ENCODE measurements around the gene SIRT5.

The SIRT5 gene

DNA sequence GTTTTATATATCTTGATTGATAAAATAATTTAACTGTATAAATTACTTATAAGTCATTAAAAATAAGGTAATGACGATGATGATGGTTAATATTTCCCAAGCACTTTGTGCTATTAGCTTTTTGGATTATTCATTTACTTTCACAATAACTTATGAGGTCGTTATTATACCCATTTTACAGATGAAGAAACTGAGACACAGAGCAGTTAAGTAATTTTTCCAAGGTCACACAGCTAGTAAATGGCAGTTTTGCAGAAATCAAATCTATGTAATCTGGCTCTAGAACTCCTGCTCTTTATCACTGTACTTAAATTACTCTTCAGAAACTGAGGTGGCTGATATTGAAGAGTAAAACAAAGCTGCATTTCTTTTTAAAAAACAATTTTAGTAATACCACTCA, 58.9 kb downstream of the SIRT5 start:
- no peak for TF ChIP-seq JUND (IDR thresholded peaks at IDR 0.05; ENCODE audit: low read depth)
- no peak for DNase-seq (ENCODE audit: low read depth in 1 of 2, low spot score in 1 of 2)
- in situ Hi-C loops (cut with HindIII; ENCODE audit: low pct_unique_long_range_greater_than_20kb, low sequenced_read_pairs) = no loop called here

DNA sequence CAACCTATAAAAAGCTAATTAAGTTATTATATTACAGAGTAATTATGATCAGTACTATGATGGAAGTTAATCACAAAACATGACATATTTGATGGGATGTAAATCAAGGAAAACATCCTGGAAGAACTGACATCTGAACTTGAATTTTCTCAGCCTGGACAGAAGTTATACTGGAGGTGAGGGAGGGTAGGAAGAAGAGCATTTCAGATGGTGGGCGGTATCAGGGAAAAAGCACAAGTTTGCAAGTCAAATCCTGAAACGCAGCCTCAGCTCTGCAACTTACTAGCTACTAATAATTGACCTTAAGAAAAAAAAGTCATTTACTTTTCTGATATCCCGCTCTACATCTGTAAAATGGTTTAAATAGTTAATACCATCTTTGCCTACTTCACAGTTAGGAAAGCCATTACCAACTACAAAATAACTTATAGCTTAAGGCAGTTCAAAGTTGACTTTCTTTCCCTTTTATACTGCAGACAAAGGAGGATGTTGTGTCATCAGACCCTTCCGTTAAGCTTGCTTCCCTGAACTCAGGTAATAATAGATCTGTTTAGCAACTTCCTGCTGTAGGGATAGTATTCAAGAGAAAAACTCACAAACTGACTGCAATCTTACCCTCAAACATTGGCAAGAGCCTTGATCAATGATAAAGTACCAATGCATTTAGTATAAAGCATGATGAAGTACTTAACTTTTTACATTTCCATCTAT, 61.7 kb downstream of the SIRT5 start:
- in situ Hi-C loops (cut with HindIII; ENCODE audit: low pct_unique_long_range_greater_than_20kb, low sequenced_read_pairs) = no loop called here
- no peak for TF ChIP-seq JUND (IDR thresholded peaks at IDR 0.05; ENCODE audit: low read depth)
- DNase-seq (ENCODE audit: low read depth in 1 of 2, low spot score in 1 of 2) = no peak

DNA sequence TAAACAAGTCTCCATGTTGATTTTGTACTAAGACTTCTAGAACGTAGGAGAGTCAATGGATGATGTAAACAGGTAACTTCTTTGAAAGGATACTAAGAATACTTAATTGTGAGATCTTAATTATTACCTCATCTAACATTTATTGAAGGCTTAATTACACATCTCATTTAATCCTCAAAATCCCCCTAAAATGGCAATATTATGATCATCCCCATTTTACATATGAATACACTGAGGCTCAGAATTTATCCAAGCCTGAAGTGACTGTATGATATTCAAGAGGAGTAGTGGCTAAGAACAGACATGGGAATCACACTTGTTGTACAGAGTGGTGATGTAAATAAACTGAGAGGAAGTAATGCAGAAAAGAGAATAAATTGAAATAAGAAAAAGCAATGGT, 63.6 kb downstream of the SIRT5 start:
- no peak for DNase-seq (ENCODE audit: low read depth in 1 of 2, low spot score in 1 of 2)
- TF ChIP-seq JUND (IDR thresholded peaks at IDR 0.05; ENCODE audit: low read depth) = no peak
- in situ Hi-C loops (cut with HindIII; ENCODE audit: low pct_unique_long_range_greater_than_20kb, low sequenced_read_pairs) = no loop called here

DNA sequence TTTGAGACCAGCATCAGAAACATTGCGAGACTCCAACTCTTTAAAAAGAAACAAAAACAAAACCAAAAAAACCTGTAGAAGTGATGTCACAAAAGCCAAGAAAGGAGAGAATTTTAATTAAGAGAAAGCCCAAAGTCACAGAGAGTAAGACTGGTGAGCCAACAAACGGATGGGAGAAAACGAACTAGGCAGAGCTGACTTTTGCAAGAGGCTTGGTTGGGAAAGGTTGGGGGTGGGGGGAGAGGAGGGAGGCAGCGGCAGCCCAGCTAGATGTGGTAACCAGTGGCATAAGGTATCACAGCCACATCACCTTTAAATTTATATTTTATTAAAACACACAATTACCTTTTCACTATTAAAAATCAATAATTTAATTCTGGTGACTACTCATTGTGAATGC, 64.2 kb downstream of the SIRT5 start:
- DNase-seq (ENCODE audit: low read depth in 1 of 2, low spot score in 1 of 2) = no peak
- in situ Hi-C loops (cut with HindIII; ENCODE audit: low pct_unique_long_range_greater_than_20kb, low sequenced_read_pairs) = no loop called here
- TF ChIP-seq JUND (IDR thresholded peaks at IDR 0.05; ENCODE audit: low read depth) = no peak

DNA sequence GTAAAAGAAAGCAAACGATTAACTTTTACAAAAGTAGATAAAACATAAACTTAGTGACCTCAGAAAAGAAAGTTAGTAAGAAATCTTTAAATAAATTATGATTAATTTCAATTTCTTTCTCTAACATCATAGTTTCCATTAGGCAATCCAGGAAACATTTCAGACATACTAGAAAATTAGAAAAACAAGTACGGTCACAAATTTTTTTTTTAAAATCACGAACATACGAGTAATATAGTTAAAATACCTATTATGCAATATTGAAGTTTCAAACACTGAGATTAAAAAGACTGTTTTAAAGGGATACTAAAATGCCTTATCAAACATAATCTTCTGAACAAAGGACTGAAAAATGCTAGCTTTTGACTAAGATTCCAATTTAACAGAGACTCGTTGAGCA, 66.9 kb downstream of the SIRT5 start:
- no peak for TF ChIP-seq JUND (IDR thresholded peaks at IDR 0.05; ENCODE audit: low read depth)
- in situ Hi-C loops (cut with HindIII; ENCODE audit: low pct_unique_long_range_greater_than_20kb, low sequenced_read_pairs) = no loop called here
- no peak for DNase-seq (ENCODE audit: low read depth in 1 of 2, low spot score in 1 of 2)

DNA sequence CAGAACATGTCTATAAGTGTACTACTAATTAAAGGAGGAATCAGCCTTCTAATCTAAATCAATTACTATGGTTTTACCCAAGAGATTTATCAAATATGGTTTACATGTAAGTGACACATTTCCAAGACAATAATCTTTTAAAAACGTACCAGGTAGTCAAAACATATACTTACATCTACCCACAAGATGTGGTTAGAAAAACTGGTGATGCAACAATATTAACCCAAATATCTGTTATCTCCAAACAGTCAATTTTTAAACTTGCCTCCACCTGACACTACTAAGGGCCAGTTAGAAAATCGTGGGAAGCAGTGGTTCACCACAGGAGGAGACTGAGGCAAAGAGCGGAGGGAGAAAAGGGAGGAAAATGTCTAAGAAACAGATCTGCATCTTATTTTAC, 68.7 kb downstream of the SIRT5 start:
- DNase-seq (ENCODE audit: low read depth in 1 of 2, low spot score in 1 of 2) = no peak
- TF ChIP-seq JUND (IDR thresholded peaks at IDR 0.05; ENCODE audit: low read depth) = no peak
- in situ Hi-C loops (cut with HindIII; ENCODE audit: low pct_unique_long_range_greater_than_20kb, low sequenced_read_pairs) = no loop called here

DNA sequence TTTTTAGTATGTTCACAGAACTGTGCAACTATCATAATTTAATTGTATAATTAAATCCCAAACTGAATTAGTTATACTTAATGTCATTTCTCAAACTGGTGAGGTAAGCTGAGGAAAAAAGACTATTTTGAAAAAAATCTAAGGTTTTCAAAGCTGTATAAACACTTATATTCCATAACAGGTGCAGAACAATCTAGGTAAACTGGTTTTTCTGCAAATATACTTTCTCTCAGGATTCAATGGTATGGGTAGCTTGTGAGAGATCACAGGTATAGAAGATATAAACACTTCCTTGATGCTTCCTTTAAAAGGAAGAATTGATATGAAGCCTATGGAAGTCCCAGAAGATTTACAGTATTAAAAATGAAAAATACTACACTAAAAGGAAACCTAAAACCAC, 74.4 kb downstream of the SIRT5 start:
- in situ Hi-C loops (cut with HindIII; ENCODE audit: low pct_unique_long_range_greater_than_20kb, low sequenced_read_pairs) = no loop called here
- peak in 1 of 2 experiments; percentile 49 for DNase-seq (ENCODE audit: low read depth in 1 of 2, low spot score in 1 of 2)
- TF ChIP-seq JUND (IDR thresholded peaks at IDR 0.05; ENCODE audit: low read depth) = no peak

DNA sequence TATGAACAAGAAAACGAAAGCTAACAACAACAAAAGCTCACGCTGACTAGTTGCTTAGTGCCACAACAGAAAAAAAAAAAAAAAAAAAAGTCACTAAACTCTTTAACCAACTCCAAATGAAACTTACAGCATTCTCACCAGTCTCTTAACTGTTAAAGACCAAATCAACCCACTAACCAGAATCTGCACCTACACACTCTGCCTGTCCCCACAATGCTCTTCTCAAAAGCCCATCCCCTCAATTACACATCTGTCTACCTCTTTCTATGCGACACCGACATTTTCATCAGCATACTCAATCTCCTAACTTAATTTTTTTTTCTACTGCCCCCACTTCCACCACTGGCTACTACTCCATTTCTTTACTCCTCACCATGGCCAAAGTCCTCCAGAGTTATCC, 75.0 kb downstream of the SIRT5 start:
- no peak for DNase-seq (ENCODE audit: low read depth in 1 of 2, low spot score in 1 of 2)
- in situ Hi-C loops (cut with HindIII; ENCODE audit: low pct_unique_long_range_greater_than_20kb, low sequenced_read_pairs) = no loop called here
- no peak for TF ChIP-seq JUND (IDR thresholded peaks at IDR 0.05; ENCODE audit: low read depth)

DNA sequence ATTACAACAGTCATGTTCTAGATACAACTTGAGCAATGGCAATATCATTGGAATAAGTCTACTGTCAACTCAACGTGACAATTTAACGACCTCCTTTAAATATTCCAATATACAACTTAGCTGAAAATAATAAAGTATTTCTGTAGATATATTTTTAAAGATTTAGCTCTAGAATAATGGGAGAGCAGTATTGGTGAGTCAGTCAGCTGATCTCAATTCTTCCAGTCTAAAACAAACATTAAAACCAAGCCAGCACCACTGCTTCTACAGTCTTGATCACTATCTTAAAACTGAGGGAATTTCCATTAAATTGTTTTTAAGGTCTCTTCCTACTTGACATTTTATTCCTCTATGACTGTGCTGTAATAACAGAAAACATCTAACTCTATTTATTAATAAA, 78.9 kb downstream of the SIRT5 start:
- no peak for TF ChIP-seq JUND (IDR thresholded peaks at IDR 0.05; ENCODE audit: low read depth)
- DNase-seq (ENCODE audit: low read depth in 1 of 2, low spot score in 1 of 2) = peak; percentile 8 to 19
- in situ Hi-C loops (cut with HindIII; ENCODE audit: low pct_unique_long_range_greater_than_20kb, low sequenced_read_pairs) = no loop called here

DNA sequence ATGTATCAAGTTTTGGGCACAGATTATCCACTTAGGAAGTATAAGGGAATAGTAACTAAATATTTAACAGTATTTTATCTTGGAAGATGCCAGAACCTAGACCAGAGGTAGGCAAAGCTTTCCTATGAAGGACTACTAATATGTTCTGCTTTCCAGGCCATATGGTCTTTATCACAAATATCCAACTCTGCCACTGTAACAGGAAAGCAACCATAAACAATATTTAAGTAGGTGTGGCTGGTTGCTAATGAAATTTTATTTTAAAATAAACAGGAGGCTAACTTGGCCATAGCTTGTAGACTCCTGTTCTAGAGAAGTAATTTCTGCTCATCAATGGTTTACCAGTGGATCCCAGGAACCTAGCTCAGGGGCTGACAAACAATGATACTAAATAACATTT, 80.1 kb downstream of the SIRT5 start:
- no peak for TF ChIP-seq JUND (IDR thresholded peaks at IDR 0.05; ENCODE audit: low read depth)
- in situ Hi-C loops (cut with HindIII; ENCODE audit: low pct_unique_long_range_greater_than_20kb, low sequenced_read_pairs) = no loop called here
- no peak for DNase-seq (ENCODE audit: low read depth in 1 of 2, low spot score in 1 of 2)

DNA sequence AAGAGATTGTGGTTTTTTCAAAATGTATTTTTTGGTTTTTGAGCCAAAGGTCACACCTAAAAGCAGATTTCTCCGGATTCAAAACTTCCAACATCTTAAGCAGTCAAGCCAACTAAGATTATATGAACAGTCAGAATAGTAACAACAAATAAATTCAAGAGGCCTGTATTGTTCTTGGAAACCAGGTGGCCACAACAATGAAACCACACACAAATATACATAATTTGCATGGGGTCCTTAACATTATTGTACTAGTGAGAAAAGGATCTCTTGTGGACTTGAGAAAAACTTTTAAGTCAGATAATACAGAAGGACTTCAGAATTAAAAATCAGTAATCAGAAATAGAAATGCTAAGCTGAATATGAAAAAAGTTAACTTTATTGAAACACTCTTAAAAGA, 81.3 kb downstream of the SIRT5 start:
- no peak for TF ChIP-seq JUND (IDR thresholded peaks at IDR 0.05; ENCODE audit: low read depth)
- DNase-seq (ENCODE audit: low read depth in 1 of 2, low spot score in 1 of 2) = no peak
- in situ Hi-C loops (cut with HindIII; ENCODE audit: low pct_unique_long_range_greater_than_20kb, low sequenced_read_pairs) = no loop called here

DNA sequence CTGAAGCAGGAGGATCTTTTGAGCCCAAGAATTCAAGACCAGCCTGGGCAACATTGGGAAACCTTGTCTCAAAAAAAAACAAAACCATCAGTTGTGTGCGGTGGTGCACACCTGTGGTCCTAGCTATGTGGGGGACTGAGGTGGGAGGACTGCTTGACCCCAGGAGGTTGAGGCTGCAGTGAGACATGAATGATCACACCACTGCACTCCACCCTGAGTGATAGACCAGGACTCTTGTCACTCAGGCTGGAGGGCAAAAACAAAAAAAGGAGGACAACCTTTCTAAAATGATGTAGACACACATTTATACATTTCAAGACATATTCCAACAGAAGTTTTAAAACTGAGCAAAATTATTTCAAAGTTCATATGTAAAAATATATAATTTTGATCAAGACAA, 85.9 kb downstream of the SIRT5 start:
- no peak for DNase-seq (ENCODE audit: low read depth in 1 of 2, low spot score in 1 of 2)
- TF ChIP-seq JUND (IDR thresholded peaks at IDR 0.05; ENCODE audit: low read depth) = no peak
- in situ Hi-C loops (cut with HindIII; ENCODE audit: low pct_unique_long_range_greater_than_20kb, low sequenced_read_pairs) = no loop called here

DNA sequence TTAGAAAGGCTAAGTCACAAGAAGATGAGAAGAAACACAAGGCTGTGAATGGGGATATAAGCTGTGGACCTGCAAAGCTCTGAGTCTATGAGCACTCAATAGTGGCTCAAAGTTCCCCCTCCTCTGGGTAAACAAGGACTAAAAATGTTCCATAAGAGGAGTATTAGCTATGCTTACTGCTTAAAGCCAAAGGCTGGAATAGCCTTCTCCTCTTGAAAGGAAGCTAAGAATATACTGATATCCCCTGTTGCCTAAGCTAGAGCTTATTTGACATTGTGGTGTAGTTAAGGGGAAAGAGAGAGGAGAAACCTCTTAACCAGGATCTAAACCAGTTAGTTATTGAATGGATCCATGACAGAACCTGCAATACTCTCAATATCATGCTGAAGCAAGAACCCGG, 86.5 kb downstream of the SIRT5 start:
- DNase-seq (ENCODE audit: low read depth in 1 of 2, low spot score in 1 of 2) = no peak
- in situ Hi-C loops (cut with HindIII; ENCODE audit: low pct_unique_long_range_greater_than_20kb, low sequenced_read_pairs) = no loop called here

DNA sequence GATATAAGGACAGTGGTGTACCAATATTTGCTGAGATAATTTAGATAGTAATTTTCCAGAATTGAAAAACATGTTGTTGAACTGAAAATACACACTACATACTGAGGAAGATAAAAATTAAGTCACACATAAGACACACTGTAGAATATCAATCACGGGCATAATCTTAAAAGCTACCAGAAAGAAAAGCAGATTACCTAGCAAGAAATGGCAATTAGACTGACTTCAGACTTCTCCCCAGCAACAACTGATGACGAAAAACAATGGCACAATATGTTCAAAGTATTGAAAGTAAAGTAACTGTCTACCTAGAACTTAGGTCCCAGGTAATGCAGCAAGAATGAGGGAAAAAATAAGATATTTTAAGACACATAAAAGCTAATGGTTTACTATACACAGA, 87.2 kb downstream of the SIRT5 start:
- in situ Hi-C loops (cut with HindIII; ENCODE audit: low pct_unique_long_range_greater_than_20kb, low sequenced_read_pairs) = no loop called here

More for the DNA sequence above, 86.5 kb downstream of the SIRT5 start:
- no peak for TF ChIP-seq JUND (IDR thresholded peaks at IDR 0.05; ENCODE audit: low read depth)

More for the DNA sequence above, 87.2 kb downstream of the SIRT5 start:
- TF ChIP-seq JUND (IDR thresholded peaks at IDR 0.05; ENCODE audit: low read depth) = no peak
- DNase-seq (ENCODE audit: low read depth in 1 of 2, low spot score in 1 of 2) = no peak

Measured in T47D (cell line).